Effector memory CD4-positive, alpha-beta T cell (primary cell): Measurements from ENCODE around the gene LANCL2.

Experiments
- DNase-seq, 3 donors: peaks; one replicate each; pipeline ENCODE4 v3.0.0-alpha.2; 2020
- H3K27ac ChIP-seq: 2 replicates; pipeline ENCODE4 v1.7.0; 2013; ENCODE audit warnings: mild to moderate bottlenecking, low read length, moderate library complexity; ENCODE audit not compliant: insufficient read depth, poor library complexity, severe bottlenecking
- H3K27me3 ChIP-seq: replicated peaks from 2 replicates; pipeline ENCODE4 v1.7.0; 2013; ENCODE audit warnings: mild to moderate bottlenecking, low read length; ENCODE audit not compliant: insufficient read depth, control insufficient read depth, poor library complexity, severe bottlenecking
- H3K36me3 ChIP-seq: 2 replicates; pipeline ENCODE4 v1.7.0; 2013; ENCODE audit warnings: mild to moderate bottlenecking, low read length, moderate library complexity; ENCODE audit not compliant: control insufficient read depth, insufficient read depth
- H3K4me1 ChIP-seq: 2 replicates; pipeline ENCODE4 v1.7.0; 2013; ENCODE audit warnings: low read length, mild to moderate bottlenecking; ENCODE audit not compliant: control insufficient read depth, insufficient read depth, poor library complexity, severe bottlenecking
- H3K4me3 ChIP-seq: 2 replicates; pipeline ENCODE4 v1.7.0; 2013; ENCODE audit warnings: low read length, low read depth, mild to moderate bottlenecking; ENCODE audit not compliant: insufficient read depth, poor library complexity, severe bottlenecking
- H3K9me3 ChIP-seq: 2 replicates; pipeline ENCODE4 v1.7.0; 2013; ENCODE audit warnings: mild to moderate bottlenecking, low read length, moderate library complexity; ENCODE audit not compliant: control insufficient read depth
- total RNA-seq, 3 donors: gene quantifications; one replicate each; lab custom pipeline; 2026; lab: John Stamatoyannopoulos, UW

The LANCL2 gene
- total RNA-seq: 9.4 to 13.3 (median 13.2) reads per million in 3 donors

- H3K4me1 ChIP-seq: no peaks in the 10 kb centered on the region
- no peaks in the 10 kb centered on the region for H3K9me3 ChIP-seq
- DNase-seq: peak in 1 of 3 donors; percentile 41
- H3K27me3 ChIP-seq: no peaks in the 10 kb centered on the region
- no peaks in the 10 kb centered on the region for H3K36me3 ChIP-seq
- peak within 1 kb of the TSS; percentile 100 for H3K4me3 ChIP-seq
- H3K27ac ChIP-seq: peak within 1 kb of the TSS; percentile 97
Observed at GRCh38 chr7:55365205-55365674, at the start of gene LANCL2. TSS of gene LANCL2 (plus strand) at chr7:55365337. CDS start at chr7:55366026, 689 bp downstream.

GRCh38 chr7:55325371-55325792 lies 39.8 kb upstream of the LANCL2 start:
- H3K4me3 ChIP-seq: no peak overlapping the region
- DNase-seq: no peak
- no peaks in the 10 kb centered on the region for H3K4me1 ChIP-seq
- H3K36me3 ChIP-seq: no peaks in the 10 kb centered on the region
- H3K27me3 ChIP-seq: no peaks in the 10 kb centered on the region
- no peak overlapping the region for H3K27ac ChIP-seq
- no peaks in the 10 kb centered on the region for H3K9me3 ChIP-seq

- no peaks in the 10 kb centered on the region for H3K4me1 ChIP-seq
- no peak overlapping the region for H3K27ac ChIP-seq
- no peaks in the 10 kb centered on the region for H3K36me3 ChIP-seq
- H3K27me3 ChIP-seq: no peaks in the 10 kb centered on the region
- DNase-seq: no peak
- no peak overlapping the region for H3K4me3 ChIP-seq
- no peaks in the 10 kb centered on the region for H3K9me3 ChIP-seq
Observed at GRCh38 chr7:55326081-55326835, 38.9 kb upstream of the LANCL2 start.

- no peak overlapping the region for H3K27ac ChIP-seq
- no peaks in the 10 kb centered on the region for H3K4me1 ChIP-seq
- no peaks in the 10 kb centered on the region for H3K27me3 ChIP-seq
- H3K4me3 ChIP-seq: no peak overlapping the region
- no peaks in the 10 kb centered on the region for H3K36me3 ChIP-seq
- H3K9me3 ChIP-seq: no peaks in the 10 kb centered on the region
- no peak for DNase-seq
Observed at GRCh38 chr7:55326945-55327626, 38.1 kb upstream of the LANCL2 start.

GRCh38 chr7:55335151-55335550 lies 30.0 kb upstream of the LANCL2 start:
- H3K27ac ChIP-seq: no peak overlapping the region
- H3K27me3 ChIP-seq: no peaks in the 10 kb centered on the region
- H3K9me3 ChIP-seq: no peaks in the 10 kb centered on the region
- H3K4me3 ChIP-seq: no peak overlapping the region
- no peak for DNase-seq
- H3K36me3 ChIP-seq: no peaks in the 10 kb centered on the region
- H3K4me1 ChIP-seq: no peaks in the 10 kb centered on the region

- Histone ChIP-seq H3K27ac (no peak overlapping the region), H3K4me3 (no peak overlapping the region), H3K9me3 (no peaks in the 10 kb centered on the region), H3K27me3 (no peaks in the 10 kb centered on the region), H3K36me3 (no peaks in the 10 kb centered on the region), H3K4me1 (no peaks in the 10 kb centered on the region)
- no peak for DNase-seq
Observed at GRCh38 chr7:55335786-55336185, 29.4 kb upstream of the LANCL2 start.

GRCh38 chr7:55336540-55336939 lies 28.6 kb upstream of the LANCL2 start:
- DNase-seq: no peak
- H3K4me3 ChIP-seq: no peak overlapping the region
- H3K27ac ChIP-seq: no peak overlapping the region
- no peaks in the 10 kb centered on the region for H3K9me3 ChIP-seq
- H3K4me1 ChIP-seq: no peaks in the 10 kb centered on the region
- no peaks in the 10 kb centered on the region for H3K27me3 ChIP-seq
- H3K36me3 ChIP-seq: no peaks in the 10 kb centered on the region

GRCh38 chr7:55339033-55340000 lies 25.8 kb upstream of the LANCL2 start:
- no peaks in the 10 kb centered on the region for H3K27me3 ChIP-seq
- H3K4me1 ChIP-seq: no peaks in the 10 kb centered on the region
- H3K9me3 ChIP-seq: no peaks in the 10 kb centered on the region
- H3K4me3 ChIP-seq: no peak overlapping the region
- no peak overlapping the region for H3K27ac ChIP-seq
- no peaks in the 10 kb centered on the region for H3K36me3 ChIP-seq
- no peak for DNase-seq

- DNase-seq: no peak
- no peaks in the 10 kb centered on the region for H3K27me3 ChIP-seq
- no peak overlapping the region for H3K27ac ChIP-seq
- H3K9me3 ChIP-seq: no peaks in the 10 kb centered on the region
- H3K4me1 ChIP-seq: no peaks in the 10 kb centered on the region
- H3K4me3 ChIP-seq: no peak overlapping the region
- no peaks in the 10 kb centered on the region for H3K36me3 ChIP-seq
Observed at GRCh38 chr7:55342216-55342871, 22.8 kb upstream of the LANCL2 start.
